Epithelial cell of esophagus (primary cell): ENCODE results near the gene PHC3.

Experiments used
- DNase-seq: peaks from one replicate; pipeline ENCODE4 v3.0.0; 2010; ENCODE audit warnings: low read depth
- H3K4me3 ChIP-seq: 2 replicates; pipeline ENCODE4 v1.5.1; 2011; ENCODE audit warnings: mild to moderate bottlenecking, low read length, control low read depth
- TF ChIP-seq, protein P1 (sequence below): IDR thresholded peaks from 2 replicates; pipeline ENCODE4 v1.5.1; 2011; ENCODE audit warnings: low read depth, mild to moderate bottlenecking, low read length, control low read depth, inconsistent platforms; ENCODE audit not compliant: insufficient read depth; ENCODE audit errors: missing control alignments

PHC3 gene, protein sequence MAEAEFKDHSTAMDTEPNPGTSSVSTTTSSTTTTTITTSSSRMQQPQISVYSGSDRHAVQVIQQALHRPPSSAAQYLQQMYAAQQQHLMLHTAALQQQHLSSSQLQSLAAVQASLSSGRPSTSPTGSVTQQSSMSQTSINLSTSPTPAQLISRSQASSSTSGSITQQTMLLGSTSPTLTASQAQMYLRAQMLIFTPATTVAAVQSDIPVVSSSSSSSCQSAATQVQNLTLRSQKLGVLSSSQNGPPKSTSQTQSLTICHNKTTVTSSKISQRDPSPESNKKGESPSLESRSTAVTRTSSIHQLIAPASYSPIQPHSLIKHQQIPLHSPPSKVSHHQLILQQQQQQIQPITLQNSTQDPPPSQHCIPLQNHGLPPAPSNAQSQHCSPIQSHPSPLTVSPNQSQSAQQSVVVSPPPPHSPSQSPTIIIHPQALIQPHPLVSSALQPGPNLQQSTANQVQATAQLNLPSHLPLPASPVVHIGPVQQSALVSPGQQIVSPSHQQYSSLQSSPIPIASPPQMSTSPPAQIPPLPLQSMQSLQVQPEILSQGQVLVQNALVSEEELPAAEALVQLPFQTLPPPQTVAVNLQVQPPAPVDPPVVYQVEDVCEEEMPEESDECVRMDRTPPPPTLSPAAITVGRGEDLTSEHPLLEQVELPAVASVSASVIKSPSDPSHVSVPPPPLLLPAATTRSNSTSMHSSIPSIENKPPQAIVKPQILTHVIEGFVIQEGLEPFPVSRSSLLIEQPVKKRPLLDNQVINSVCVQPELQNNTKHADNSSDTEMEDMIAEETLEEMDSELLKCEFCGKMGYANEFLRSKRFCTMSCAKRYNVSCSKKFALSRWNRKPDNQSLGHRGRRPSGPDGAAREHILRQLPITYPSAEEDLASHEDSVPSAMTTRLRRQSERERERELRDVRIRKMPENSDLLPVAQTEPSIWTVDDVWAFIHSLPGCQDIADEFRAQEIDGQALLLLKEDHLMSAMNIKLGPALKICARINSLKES

DNA sequence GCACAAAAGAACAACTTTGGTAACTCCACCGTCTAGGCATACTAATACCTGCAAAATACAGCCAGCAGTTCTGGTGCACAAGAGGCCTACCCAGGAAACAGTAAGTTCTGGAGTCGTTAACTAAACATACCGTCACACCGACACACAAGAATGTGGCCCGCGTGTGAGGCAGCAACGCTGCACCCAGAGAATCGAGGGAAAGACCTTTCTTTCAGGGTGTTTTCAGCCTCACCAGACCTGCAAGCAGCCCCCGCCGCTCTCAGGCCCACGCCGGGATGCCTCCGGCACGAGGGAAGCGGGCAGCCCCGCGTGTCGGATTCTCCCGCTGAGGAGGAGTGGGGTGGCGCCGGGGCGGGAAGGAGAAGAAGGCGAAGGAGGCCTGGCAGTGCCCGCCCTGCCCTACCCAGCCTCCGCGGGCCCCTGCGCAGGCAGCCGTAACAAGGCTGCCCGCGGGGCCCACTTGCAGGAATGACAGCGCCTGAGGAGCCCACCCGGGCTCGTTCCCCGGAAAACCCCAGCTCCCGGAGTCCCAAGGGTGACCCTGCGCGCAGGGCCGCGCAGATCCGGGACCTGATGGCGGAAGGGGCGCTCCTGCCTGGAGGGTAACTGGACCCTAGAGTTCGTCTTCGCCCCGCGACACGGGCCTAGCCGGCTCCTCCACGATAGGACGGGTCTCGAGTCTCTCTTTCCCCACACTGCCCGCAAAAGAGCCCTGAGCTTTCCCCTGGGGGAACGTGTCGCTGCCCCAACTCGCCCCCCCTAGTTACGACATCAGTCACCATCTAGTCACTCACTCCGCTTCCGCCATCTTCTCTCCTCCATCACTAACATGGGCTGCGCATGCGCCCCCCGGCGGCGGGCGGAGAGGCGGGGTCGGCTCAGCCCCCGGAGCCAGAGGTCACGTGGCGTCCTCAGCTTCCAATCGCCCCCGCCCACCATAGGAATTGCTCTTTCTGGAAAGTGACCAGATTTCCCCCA is at the start of gene PHC3:
Gene PHC3 (minus strand): TSS at position 826 of the 978 bp plus-strand sequence. CDS start 18 bp downstream, at position 808.
- TF ChIP-seq, protein P1, sequence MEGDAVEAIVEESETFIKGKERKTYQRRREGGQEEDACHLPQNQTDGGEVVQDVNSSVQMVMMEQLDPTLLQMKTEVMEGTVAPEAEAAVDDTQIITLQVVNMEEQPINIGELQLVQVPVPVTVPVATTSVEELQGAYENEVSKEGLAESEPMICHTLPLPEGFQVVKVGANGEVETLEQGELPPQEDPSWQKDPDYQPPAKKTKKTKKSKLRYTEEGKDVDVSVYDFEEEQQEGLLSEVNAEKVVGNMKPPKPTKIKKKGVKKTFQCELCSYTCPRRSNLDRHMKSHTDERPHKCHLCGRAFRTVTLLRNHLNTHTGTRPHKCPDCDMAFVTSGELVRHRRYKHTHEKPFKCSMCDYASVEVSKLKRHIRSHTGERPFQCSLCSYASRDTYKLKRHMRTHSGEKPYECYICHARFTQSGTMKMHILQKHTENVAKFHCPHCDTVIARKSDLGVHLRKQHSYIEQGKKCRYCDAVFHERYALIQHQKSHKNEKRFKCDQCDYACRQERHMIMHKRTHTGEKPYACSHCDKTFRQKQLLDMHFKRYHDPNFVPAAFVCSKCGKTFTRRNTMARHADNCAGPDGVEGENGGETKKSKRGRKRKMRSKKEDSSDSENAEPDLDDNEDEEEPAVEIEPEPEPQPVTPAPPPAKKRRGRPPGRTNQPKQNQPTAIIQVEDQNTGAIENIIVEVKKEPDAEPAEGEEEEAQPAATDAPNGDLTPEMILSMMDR = peak; percentile 7
- peak within 1 kb of the TSS; percentile 82 for H3K4me3 ChIP-seq
- peak; percentile 90 for DNase-seq

DNA sequence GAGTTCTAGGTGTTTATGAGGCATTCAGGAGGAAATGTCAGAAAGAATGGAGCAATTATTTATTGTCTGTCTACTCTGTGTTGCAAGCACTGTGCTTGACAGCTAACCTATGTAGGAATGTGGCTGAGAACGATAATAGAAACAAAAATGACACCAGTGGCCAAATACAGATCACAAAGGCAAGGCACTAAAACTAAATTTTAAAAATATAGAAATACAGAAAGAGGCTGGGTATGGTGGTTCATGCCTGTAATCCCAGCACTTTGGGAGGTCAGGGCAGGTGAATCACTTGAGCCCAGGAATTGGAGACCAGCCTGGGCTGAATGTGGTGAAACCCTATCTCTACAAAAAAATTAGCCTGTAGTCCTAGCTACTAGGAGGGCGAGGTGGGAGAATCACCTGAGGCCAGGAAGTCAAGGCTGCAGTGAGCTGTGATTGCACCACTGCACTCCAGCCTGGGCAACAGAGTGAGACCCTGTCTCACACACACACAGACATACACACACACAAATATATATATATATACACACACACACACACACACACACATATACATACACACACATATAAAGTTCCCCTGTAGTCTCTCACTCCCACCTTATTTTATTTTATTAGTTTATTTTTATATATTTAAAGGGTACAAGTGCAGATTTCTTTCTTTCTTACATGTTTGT is 46.7 kb upstream of the PHC3 start:
- TF ChIP-seq, protein P1 = no peak
- H3K4me3 ChIP-seq = no peak overlapping the region
- DNase-seq = peak; percentile 71

DNA sequence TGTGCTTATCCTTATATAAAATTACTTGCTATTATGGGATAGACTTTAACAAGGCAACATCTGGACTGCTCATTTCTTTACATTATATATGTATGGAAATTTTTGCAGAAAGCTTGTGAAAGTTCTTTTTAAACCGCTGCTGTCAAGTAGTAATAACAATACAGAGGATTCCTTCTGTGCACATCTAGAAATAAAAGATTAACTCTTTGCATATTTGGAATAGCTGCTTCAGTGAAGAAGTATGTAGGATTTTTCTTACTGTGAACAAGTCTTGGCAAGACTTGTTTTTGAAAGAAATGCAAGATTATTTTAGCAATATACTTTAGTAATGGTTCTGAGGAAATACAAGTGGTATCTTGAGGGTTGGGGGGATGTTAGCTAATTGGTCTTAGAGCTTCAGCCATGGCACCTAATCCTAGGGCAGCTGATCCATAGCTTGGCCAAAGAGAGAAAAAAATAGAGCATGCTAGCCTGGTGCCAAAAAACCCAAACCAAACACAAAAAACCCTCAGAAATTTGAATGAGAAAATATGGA is 45.0 kb upstream of the PHC3 start:
- TF ChIP-seq, protein P1 = no peak
- DNase-seq = peak; percentile 22
- H3K4me3 ChIP-seq = peak overlapping the region; percentile 5

DNA sequence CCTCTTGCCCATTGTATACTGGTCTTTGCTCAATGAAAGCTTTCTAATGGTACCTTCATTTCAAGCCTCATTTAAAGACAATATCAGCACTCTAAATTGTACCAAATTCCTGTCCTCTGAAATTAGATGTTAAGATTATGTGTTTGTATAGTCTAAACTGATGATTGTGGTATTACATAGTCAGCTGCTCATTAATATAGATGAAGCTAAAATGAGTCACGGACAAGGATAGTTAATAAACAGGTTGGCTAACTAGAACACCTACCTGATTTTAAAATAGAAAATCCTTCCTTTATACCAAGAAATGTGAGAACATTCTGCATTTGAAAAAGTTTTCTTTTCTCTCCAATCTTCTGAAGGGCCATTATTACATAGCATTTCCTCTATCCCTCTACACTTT is 43.6 kb upstream of the PHC3 start:
- peak; percentile 46 for DNase-seq
- H3K4me3 ChIP-seq = no peak overlapping the region
- TF ChIP-seq, protein P1 = no peak

DNA sequence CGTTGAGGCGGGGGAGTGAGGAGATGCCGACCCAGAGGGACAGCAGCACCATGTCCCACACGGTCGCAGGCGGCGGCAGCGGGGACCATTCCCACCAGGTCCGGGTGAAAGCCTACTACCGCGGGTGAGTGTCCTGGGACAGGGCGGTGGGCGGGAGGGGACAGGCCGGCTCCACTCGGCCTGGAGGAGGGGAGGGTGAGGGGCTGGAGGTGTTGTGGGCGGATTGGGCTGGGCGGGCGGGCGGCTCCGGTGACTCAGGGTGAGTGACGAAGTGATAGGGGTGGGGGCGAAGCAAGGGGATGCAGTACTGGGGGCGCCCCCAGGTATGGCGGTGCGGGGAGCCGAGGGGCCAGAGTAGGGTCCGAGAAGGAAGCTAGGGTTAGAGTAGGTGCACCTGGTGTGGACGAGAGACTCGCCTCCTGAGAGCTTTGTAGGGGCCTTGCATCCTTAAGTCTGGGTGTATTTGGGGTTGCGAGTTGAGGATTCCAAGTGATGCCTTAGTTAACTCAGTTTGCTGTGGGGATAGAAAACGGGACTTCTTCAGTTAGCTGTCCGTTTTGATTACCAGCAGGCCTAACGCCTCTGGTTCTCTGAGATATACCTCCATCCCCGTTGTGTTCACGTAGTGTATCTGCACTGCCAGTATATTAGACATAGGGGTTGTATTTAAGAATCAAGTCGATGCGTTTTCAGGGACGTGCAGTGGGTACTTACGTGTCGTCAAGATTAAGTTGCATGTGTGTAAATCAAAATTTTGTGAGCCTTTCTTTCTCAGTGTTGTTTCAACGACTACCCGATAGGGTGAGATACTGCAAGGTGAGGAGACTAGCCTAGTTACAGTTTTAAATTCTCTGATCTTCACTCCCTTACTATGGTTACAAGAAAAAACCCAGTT is 41.4 kb upstream of the PHC3 start:
- peak overlapping the region; percentile 82 for H3K4me3 ChIP-seq
- TF ChIP-seq, protein P1 = peak; percentile 34
- peak; percentile 50 for DNase-seq
